NOMO-1 (cell line): Measurements from ENCODE around the gene KCNJ9.

ENCODE experiments used
- DNase-seq, 2 experiments: peaks; one replicate each; lab custom pipeline; 2025; ENCODE audit not compliant: unreplicated experiment in 2 of 2; lab: John Stamatoyannopoulos, UW

KCNJ9 gene

DNA sequence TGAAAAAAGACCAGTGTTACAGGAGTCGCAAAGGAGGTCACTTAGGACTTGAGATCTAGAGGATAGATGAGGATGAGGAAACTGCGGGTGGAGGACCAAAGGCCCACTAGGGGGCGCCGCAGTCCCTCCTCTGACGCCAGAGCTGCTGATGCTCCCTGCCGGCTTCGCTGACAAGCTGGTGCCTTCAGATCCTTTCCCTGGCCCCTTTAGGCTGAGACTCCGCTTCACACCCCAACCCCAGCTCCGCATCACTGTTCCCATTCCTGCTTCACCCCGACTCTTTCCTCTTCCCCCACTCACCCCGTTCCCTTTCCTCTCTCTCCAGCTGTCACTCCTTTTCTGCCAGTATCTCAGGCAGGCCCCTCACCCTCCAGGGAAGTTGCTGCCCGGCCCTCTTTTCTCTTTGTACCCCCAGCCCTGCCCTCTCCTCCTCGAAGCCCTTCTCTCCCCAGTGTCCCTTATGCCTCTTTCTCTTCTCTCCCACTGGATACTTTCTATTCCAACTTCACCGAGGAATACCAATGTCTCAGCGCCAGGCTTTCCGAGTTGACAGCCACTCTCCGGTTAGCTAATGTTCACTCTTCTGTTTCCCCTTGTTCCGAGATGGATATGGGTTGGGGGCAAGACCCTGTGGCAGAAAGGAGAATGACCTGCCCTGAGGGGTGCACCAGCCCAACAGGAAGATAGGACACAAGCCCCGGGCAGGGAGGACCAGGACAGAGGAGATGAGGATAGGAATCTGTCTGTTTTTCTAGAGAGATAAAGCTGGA, 4.5 kb downstream of the KCNJ9 start:
- DNase-seq, result peak; percentile 68 to 71

DNA sequence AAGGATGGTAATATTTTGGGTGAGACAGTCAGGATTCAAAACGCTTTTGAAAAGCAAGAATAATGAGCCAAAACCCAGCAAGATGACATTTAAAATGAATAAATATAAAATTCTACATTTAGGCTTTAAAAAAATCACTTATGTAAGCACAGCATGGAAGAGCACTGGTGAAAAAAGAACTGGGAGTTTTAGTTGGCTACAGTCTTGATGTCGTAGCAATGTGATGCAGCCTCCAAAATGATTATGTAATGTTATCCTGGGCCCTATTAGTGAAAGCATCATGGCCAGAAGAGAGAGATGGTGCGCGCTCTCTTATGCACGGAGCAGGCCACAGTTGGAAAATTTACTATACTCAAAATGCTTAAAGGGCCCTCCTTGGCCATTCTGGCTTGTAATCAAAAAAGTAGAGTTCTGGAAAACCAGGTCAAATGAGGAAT, 5.1 kb downstream of the KCNJ9 start:
- no peak for DNase-seq

DNA sequence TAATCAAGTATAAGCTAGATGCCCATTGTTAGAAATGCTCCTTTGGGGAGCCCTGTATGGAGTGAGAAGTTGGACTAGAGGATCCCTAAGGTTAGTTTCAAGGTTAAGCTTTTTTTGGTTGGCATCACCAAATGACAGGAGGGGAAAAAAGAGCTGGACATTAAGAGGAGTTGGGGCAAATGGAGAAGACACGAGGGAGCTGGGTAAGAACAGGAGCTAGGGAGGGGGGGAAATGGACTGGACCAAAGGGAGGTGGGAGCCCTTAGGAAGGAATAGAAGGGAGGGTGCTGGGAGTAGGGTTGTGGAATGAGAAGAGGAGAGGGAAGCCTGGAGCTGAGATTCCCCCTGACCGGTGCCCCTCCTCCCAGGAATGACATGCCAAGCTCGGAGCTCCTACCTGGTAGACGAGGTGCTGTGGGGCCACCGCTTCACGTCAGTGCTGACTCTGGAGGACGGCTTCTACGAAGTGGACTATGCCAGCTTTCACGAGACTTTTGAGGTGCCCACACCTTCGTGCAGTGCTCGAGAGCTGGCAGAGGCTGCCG, 5.9 kb downstream of the KCNJ9 start:
- no peak for DNase-seq

DNA sequence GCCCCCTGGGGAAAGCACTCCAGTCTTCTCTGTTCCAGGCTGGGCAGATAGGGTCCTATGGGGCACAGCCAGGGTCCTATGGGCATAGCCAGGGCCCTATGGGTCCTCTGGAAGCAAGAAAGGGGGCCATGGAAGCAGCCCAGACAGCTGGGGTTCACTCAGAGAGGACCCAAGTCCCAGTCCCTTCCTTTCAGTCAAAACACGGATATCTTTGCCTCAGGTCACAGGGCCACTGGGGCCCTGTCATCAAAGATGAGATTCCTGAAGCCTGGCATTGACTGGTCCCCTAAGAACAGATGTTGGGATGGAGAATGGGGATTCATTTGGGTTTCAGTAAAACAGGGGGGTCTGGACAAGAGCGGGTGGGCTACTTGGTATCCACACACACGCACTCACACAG, 8.5 kb downstream of the KCNJ9 start:
- no peak for DNase-seq

DNA sequence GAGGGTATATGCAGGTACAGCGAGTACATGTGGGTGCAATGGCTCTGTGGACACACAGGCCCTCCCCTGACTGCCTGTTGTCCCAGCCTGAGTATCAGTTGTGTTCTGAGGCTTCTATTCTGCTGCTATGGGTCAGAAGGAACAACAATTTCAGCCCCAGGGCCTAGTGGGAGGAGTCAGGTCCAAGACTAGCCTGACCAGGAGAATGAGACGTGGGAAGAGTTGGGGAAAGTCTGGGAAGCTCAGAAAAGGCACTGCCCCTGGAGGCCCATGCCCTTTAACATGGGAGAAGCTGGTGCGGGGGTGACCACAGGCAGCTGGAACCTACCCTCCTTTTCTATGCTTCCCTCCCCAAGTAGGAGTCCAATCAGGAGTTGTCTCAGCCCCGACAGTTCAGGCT, 9.4 kb downstream of the KCNJ9 start:
- no peak for DNase-seq

DNA sequence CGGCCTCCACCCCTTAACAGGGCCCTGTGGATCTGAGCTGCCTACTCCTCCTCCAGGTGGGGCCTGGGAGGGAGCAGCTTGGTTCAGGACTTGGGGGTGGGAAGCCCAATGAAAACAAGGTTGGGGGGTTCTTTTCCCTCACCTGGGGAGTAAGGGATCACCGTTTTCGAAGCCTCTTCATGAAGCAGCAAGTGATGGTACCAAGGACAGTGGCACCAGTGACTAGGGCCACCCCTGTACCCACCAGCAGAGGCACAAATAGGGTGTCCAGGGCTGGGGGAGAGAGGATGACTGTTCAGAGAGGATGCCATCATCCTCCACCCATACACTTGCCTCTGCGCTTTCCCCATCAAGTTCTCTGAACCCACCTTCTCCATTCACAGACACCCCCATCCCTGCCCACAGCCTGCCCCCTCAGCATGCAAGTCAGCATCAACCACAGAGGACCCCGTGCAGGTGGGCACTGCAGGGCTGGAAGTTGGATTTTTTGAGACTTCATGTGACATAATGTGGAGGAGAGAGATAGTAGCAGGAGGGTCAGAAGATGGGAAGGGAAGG, 10.4 kb downstream of the KCNJ9 start:
- no peak for DNase-seq

DNA sequence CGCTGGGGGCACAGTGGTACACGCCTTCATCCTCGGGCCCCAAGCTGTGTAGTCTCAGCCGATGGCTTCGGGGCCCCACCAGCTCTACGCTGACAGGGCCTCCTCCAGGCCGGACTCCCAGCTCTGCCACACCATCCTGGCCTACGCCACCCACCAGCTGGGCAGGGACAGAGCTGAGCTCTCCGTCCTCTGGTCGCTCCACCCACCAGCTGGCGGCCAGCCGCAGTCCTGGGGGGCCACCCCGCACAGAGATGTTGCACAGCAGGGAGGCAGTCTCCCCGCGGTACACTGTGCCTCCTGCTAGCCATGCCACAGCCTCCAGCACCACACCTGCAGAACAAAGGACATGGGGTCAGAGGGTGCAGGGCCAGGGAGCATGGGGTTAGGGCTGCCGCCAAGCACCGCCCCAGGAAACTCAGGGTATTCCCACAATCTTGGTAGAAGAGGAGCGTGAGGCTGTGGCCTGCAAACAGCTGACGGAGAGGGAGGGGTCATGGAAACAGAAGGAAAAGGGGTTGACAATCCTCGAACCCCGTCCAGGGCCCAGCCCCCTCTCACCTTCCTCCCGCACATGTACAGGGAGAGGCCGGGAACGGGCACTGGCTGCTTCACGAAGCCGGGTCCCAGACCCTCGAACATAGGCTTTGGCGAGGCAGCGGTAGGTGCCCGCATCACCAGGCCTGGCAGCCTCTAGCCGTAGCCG, 11.2 kb downstream of the KCNJ9 start:
- no peak for DNase-seq

DNA sequence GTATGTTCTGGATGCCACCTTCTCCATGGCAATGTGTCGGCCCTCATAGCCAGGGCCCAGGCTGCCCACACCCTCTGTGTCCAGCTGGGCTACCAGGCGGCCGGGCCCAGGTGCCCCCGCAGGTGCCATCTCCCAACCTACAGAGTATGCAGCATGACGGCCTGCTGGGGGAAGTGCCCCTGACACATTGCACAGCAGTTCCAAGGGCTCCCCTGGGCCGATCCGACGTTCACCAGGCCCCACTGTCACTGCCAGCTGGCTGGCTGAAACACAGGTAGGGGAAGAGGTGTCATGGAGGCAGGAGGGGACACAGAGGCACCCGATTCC, 11.7 kb downstream of the KCNJ9 start:
- no peak for DNase-seq

DNA sequence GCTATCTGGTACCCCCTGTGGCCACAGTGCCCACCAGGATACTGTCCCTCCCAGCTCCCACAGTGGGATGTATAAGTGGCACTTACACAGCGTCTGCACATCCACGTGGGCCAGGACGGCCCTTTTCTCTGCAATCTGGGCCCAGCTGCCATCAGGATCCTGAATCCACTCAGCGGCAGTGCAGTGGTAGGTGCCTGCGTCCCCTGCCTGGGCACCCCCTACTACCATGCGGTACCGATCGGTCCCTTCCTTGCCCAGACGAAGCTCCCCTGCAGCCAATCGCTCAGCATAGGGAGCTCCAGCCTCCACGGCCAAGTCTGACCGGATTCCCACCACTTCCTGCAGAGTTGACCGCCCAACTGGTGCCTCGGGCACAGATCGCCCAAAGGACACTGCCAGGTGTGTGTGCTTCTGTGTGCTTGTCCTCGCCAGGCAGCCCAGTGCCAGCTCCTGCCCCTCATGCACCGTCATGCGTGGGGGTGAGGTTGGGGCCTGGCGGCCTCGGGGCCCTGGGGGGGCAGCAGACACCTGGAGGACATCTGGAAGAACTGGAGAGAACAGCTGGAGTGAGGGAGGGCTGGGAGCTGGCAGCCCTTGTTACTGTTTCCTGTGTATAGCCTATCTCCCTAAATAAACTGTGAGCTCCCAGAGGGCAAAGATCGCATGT, 12.4 kb downstream of the KCNJ9 start:
- no peak for DNase-seq

DNA sequence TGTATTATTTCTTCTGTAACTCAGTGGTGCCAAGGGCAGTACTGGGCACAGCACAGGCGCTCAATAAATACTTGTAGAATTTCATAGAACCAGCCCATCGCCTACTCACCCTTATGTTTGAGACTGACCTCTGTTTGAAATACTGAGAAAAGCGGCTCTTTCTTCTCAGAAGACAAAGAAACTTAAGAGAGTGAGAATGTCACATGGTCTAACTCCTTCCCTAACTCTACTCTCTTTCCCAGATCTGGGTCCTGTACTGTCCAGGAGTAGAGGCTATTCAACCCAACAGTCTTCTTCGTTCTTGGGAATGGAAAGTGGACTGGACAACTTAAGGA, 12.9 kb downstream of the KCNJ9 start:
- DNase-seq, result no peak

DNA sequence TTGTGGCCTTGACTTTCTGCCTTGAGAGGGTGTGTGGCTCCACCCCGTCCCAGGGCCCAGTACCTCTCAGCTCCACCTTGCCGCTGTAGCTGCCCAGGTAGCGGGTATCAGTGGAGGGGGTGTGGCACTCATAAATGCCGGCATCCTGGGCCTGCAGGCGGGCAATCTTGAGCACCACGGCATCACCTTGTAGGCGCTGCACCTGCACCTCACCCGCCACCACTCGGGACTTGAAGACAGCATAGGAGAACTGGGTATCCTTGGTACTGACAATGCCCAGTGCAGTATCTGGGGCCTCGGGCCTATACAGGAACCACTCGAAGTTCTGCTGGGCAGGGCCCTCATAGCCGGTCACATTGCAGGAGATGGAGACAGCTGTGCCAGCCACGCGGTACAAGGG, 13.5 kb downstream of the KCNJ9 start:
- DNase-seq, result no peak

DNA sequence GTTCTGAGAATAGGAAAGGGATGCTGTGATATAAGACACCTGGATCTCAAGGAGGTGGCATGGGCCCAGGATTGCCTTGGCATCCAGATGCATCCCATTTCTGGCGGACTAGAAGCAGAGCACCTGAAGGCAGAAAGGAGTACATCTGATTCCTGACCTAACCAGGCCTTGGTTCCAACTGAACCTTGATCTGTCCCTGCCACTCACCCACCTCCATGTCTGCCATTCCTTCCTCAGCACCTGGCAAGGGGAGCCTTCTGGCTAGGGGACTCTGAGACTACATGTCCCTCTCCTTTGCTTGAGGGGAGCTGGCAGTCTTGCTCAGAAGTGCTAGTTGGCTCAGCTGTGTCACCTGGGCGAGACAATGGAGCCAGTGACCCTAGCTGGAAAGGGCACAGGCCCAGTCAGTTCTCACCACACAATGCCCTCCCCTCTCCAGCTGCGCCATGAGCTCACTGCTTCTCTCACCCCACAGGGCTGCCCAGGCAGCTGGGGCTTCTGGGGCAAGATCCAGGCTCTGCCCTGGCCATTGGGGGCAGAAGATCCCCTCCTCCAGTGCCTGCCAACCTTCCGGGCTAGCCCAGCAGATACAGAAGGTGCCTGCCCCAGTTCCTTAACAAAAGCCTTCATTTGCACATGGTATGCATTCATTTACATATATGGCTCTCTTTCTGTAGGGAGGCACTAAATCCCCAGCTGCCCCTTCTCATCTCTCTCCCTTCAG, 14.2 kb downstream of the KCNJ9 start:
- no peak for DNase-seq

DNA sequence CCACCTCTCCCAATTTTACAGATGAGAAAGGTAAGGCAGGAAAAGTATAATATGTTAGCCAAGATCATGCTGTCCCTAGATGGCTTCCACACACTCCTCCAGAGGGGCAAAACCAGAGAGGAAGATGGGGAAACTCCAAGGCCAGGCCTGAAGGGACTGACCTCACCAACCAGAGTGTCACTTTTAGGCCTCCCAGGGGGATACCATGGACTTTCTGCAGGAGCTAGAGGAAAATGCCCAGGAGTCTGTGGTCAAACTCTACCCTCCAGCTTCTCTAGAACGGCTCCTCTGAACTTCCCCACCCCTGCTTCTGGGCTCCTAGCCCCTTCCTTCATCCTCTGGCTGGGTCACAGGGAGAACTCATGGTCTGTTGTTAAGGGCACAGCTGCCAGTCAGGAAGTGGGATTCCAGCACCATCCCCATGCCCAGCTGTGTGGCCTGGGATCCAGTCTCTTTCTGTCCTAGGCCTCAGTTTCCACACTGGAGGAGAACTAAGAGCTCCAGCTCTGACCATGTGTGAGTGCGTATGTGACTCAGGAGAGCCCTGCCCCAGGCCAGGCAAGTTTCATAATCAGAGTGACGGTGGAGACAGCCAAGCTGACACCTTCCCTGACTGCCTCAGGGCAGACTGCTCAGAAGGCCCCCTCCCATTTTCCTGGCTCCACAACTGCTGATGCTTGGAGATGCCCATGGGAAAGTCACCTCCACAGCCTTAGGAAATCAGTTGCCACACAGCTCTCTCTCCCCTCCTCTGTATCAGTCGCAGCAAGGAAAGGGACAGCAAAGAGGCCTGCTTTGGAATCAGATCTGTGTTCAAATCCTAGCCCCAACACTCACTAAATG, 15.2 kb downstream of the KCNJ9 start:
- no peak for DNase-seq

DNA sequence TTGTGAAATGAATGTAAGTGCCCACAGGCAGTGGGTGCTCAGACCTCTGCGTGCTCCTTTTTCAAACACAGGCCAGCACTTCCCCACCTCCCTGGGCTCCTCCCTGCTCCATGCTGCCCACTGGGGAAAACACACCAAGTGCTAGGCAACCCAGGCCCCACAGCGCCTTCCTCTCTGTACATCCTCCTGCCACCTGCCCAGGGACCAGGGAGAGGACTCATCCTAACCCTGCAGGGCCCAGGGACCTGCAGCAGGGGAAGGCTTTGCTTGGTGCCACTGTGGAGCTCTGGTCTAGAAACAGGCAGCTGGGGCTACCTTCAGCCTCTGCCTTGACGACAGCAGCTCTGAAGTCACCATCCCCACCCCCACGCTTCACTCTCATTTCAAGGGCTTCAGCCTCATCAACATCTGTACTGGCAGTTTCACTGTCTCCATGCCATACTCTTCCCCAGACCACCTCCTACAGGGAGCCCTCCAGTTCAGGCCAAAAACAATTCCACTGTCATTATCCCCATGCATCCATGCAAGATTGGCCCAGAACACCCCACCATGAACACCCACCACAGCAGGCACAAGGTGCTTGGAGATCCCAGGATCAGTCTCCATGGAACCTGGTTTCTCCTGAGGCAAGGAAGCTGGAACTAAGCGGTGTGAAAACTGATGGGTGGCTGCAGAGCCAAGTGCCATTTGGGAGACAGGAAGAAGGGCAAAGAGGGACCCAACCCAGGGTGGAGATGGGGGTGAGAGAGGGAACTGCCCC, 16.0 kb downstream of the KCNJ9 start:
- DNase-seq, result no peak

DNA sequence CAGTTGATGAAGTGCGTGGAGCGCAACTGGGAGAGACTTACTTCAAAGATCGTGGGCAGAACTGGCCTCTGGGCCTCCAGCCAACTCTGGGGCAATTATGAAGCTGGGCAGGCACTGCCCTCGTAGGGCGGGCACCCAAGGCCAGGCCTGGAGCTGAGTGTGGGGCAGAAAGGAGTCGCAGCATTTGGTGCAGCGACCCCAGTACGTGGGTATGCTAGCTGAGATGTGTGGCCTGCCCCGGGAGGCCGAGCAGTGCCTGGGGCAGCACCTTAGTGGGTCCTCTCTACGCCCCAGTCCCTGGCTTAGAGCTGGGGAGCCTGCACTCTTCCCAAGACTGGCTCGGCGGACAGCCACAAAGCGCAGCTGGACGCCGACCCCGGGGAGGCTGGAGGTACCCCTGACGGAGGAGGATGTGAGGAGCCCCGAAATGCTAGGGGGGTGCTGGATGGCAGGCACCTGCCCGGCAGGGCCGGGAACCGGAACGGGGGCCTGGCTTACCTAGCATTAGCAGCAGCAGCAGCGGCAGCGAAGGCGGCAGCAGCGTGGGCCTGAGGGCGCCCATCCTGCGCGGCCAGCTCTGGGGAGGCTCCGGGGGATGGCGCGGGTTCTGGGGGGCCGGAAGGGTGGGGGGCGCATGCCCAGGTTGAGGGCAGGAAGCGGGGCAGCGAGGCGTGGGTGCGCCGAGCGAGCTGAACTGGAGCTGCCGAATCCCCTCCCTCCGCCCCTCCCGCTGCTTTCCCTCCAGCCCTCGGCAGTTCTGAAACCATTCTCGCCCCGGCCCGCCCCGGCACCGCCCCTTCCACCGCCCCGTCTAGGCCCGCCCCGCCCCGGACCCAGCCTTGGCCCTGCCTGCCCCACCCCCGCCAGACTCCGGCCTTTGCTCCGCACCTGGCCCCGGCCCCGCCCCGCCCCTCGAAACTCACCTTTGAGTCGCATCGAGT, 16.8 kb downstream of the KCNJ9 start, which contains the start of gene IGSF8:
TSS of gene IGSF8 (minus strand) at position 709 of the 941 bp plus-strand sequence. CDS start at position 562, 147 bp downstream.
- DNase-seq, result peak; percentile 62 to 83

DNA sequence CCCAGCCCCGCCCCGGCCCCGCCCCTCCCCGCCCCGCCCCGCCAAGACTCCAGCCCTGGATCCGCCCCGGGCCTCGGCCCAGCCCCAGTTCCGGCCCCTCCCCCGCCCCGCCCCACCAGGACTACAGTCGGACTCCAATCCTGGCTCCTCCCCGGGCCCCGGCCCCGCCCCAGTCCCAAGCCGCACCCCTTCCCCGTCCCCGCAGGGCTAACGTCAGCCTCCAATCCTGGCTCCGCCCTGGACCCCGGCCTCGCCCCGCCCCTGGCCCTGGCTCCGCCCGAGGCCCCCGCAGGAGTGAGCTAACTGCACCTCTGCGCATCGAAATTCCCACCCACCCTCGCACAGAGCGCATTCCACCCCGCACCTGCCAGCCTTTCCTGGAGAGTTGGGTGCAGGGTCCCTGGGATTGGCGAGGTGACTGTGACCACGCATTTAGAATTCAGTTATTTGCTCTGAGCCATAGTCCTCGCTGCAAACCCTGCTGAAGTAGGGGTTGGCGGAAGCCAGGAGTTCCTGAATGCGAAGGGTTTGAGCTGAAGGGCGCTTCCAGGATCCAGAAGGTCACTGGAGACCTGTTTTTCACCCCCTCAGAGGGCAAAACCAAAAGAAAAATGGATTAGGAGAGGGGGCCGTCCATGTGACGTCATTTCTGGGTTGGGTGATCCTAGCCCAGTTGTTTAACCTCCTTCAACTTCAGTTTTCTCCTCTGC, 17.7 kb downstream of the KCNJ9 start:
- peak; percentile 70 to 88 for DNase-seq

DNA sequence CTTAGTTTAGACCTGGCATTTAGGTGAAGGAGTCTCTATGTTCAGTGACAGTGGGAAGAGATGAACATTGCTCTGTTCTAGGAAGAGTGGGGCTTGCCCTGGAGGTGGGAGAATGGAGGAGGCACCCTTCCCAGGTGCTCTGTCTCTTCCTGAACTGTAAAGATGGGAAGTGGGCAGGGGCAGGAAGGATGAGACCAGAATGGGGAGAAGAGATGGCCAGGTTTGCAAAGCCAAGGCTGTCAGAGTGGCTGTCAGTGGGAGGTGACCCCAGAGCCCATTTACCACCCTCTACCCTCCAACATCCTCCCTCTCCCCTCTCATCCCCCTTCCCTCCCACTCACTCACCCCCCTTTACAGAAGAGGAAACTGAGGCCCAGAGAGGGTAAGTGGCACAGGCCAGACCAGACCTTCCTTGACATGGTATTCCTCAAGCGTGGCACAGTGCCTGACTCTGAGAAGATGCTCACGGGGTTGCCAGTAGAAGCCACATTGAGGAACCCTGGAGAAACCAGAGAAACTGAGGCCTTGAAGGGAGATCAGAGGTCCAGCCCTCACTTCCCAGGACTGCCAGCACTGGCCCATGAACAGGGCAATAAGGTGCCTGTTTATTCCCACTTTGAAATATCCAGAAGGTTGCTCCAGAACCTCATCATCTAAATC, 18.5 kb downstream of the KCNJ9 start:
- DNase-seq, result no peak
